ENCODE results near the gene MAPRE3.
A peak's percentile ranks its signal among the peaks of the same experiment; 100 is the strongest.

Gene MAPRE3

GRCh38 chr2:26986576-26986975 lies 16.1 kb downstream of the MAPRE3 start:
- no peak for DNase-seq

GRCh38 chr2:26988058-26988860 lies 17.8 kb downstream of the MAPRE3 start:
- DNase-seq, result no peak

- no peak for DNase-seq
Observed at GRCh38 chr2:26989156-26989555, 18.7 kb downstream of the MAPRE3 start.

GRCh38 chr2:26991717-26992116 lies 21.3 kb downstream of the MAPRE3 start:
- DNase-seq, result no peak

GRCh38 chr2:26993768-26994167 lies 23.3 kb downstream of the MAPRE3 start:
- DNase-seq, result no peak

GRCh38 chr2:26994983-26995382 lies 24.5 kb downstream of the MAPRE3 start:
- DNase-seq, result no peak

GRCh38 chr2:26997394-26997793 lies 27.0 kb downstream of the MAPRE3 start:
- no peak for DNase-seq

- DNase-seq, result no peak
Observed at GRCh38 chr2:26998323-26998722, 27.9 kb downstream of the MAPRE3 start.

- DNase-seq, result no peak
Observed at GRCh38 chr2:27000228-27000627, 29.8 kb downstream of the MAPRE3 start.

- no peak for DNase-seq
Observed at GRCh38 chr2:27000995-27001394, 30.6 kb downstream of the MAPRE3 start.

GRCh38 chr2:27001950-27002349 lies 31.5 kb downstream of the MAPRE3 start:
- no peak for DNase-seq

GRCh38 chr2:27003007-27003406 lies 32.6 kb downstream of the MAPRE3 start:
- no peak for DNase-seq

GRCh38 chr2:27003857-27004256 lies 33.4 kb downstream of the MAPRE3 start:
- DNase-seq, result no peak

GRCh38 chr2:27006602-27007415 lies 36.4 kb downstream of the MAPRE3 start:
- DNase-seq, result no peak

GRCh38 chr2:27007416-27008374 lies 37.3 kb downstream of the MAPRE3 start:
- DNase-seq, result no peak

GRCh38 chr2:27008678-27009077 lies 38.2 kb downstream of the MAPRE3 start:
- DNase-seq, result no peak

GRCh38 chr2:27009083-27009482 lies 38.6 kb downstream of the MAPRE3 start:
- no peak for DNase-seq

- no peak for DNase-seq
Observed at GRCh38 chr2:27009716-27010115, 39.3 kb downstream of the MAPRE3 start.

GRCh38 chr2:27010139-27010538 lies 39.7 kb downstream of the MAPRE3 start:
- DNase-seq, result no peak

GRCh38 chr2:27013738-27014137 lies 43.3 kb downstream of the MAPRE3 start:
- no peak for DNase-seq

- no peak for DNase-seq
Observed at GRCh38 chr2:27014771-27015433, 44.5 kb downstream of the MAPRE3 start.

- peak; percentile 7 to 42 (median 26) for DNase-seq
Observed at GRCh38 chr2:27016801-27017325, 46.4 kb downstream of the MAPRE3 start.
